Fibroblast of the aortic adventitia (primary cell): ENCODE measurements around the gene RNF151. TPM values are rescaled to one million over a fixed set of nuclear protein-coding genes. Genes with fewer than 3 reads are reported as not detected.

ENCODE experiments used
- DNase-seq: peaks from one replicate; pipeline ENCODE4 v3.0.0-alpha.2; 2010; ENCODE audit warnings: low read depth
- H3K4me3 ChIP-seq: 2 replicates; pipeline ENCODE4 v1.5.1; 2011; ENCODE audit warnings: low read depth, mild to moderate bottlenecking, control low read depth, low read length, moderate library complexity
- CTCF ChIP-seq: IDR thresholded peaks from 2 replicates; pipeline ENCODE4 v1.5.1; 2011; ENCODE audit warnings: mild to moderate bottlenecking, low read length, control low read depth, inconsistent platforms; ENCODE audit not compliant: insufficient read depth
- total RNA-seq: library from RNA; depleted of rRNA; stranded (reverse); fragments of >200 nt; gene quantifications from 2 replicates; pipeline ENCODE4 v1.2.3, GENCODE V29; 2012; ENCODE audit warnings: low replicate concordance

RNF151 gene
- total RNA-seq, 1 donor: not detected

- no peak overlapping the region for H3K4me3 ChIP-seq
- no peak for DNase-seq
- no peak for TF ChIP-seq CTCF
Measured at GRCh38 chr16:1976951-1977874, 10.6 kb downstream of the RNF151 start.

- no peak for TF ChIP-seq CTCF
- no peak for DNase-seq
- H3K4me3 ChIP-seq: no peak overlapping the region
Measured at GRCh38 chr16:1977875-1978268, 11.2 kb downstream of the RNF151 start.

- no peak overlapping the region for H3K4me3 ChIP-seq
- DNase-seq: no peak
- no peak for TF ChIP-seq CTCF
Measured at GRCh38 chr16:1978476-1979120, 11.9 kb downstream of the RNF151 start.

- TF ChIP-seq CTCF: no peak
- no peak for DNase-seq
- H3K4me3 ChIP-seq: no peak overlapping the region
Measured at GRCh38 chr16:1979271-1980029, 12.8 kb downstream of the RNF151 start.

GRCh38 chr16:1980030-1980769 lies 13.5 kb downstream of the RNF151 start:
- no peak overlapping the region for H3K4me3 ChIP-seq
- TF ChIP-seq CTCF: no peak
- DNase-seq: no peak

GRCh38 chr16:1980770-1981087 lies 14.1 kb downstream of the RNF151 start:
- H3K4me3 ChIP-seq: no peak overlapping the region
- no peak for DNase-seq
- no peak for TF ChIP-seq CTCF
